Esophagus muscularis mucosa (tissue), 4 donors: ENCODE results near the gene THAP10. TPM values are rescaled to one million over a fixed set of nuclear protein-coding genes. Genes with fewer than 3 reads are reported as not detected.
"Not testable (repeated sequence)": the region's sequence is repeated elsewhere in the genome, so short reads cannot be mapped to it uniquely, and the experiment has no call there.

ENCODE experiments used
- DNase-seq: peaks from one replicate; pipeline ENCODE4 v3.0.0-alpha.2; 2017; ENCODE audit errors: extremely low spot score
- H3K27ac ChIP-seq, 4 donors: fragments of 200-600 bp; sonication (generic); replicated peaks in 1 of 4; 1 replicate in 3 of 4; 2 replicates in 1 of 4; pipeline ENCODE4 v1.5.1; 2016 to 2019; ENCODE audit warnings: mild to moderate bottlenecking in 1 of 4
- H3K27me3 ChIP-seq, 4 donors: fragments of 200-600 bp; sonication (generic); one replicate each; pipeline versions ENCODE4 v1.5.1 to v1.6.0; 2016 to 2019
- H3K36me3 ChIP-seq, 4 donors: fragments of 200-600 bp; sonication (generic); one replicate each; pipeline ENCODE4 v1.5.1; 2016 to 2019
- H3K4me1 ChIP-seq, 4 donors: fragments of 200-600 bp; sonication (generic); one replicate each; pipeline ENCODE4 v1.5.1; 2016 to 2019
- H3K4me3 ChIP-seq, 4 donors: fragments of 200-600 bp; sonication (generic); 1 replicate in 2 of 4; 2 replicates in 2 of 4; pipeline ENCODE4 v1.5.1; 2016 to 2019; ENCODE audit warnings: mild to moderate bottlenecking in 4 of 4, moderate library complexity in 1 of 4
- H3K9me3 ChIP-seq, 4 donors: fragments of 200-600 bp; sonication (generic); 1 replicate in 3 of 4; 2 replicates in 1 of 4; pipeline ENCODE4 v1.5.1; 2016 to 2019
- EP300 ChIP-seq: sonication (generic); formaldehyde crosslinking; IDR thresholded peaks from one replicate; pipeline ENCODE4 v1.6.1; 2017; ENCODE audit warnings: antibody characterized with exemption
- POLR2A ChIP-seq: fragments of 450-650 bp; IDR thresholded peaks from one replicate; pipeline ENCODE4 v1.6.1; 2017; ENCODE audit warnings: antibody characterized with exemption, moderate library complexity, mild to moderate bottlenecking, low read depth
- POLR2AphosphoS5 ChIP-seq, 2 donors: sonication (generic); formaldehyde crosslinking; IDR thresholded peaks; one replicate each; pipeline ENCODE4 v1.6.1; 2017; ENCODE audit warnings: antibody characterized with exemption in 2 of 2
- WGBS: methylation state at CpG from one replicate; pipeline ENCODE4 v1.1.5; 2018; 5-methylcytosine and 5-hydroxymethylcytosine counted together
- intact Hi-C: fragments of 100-400 bp; cut with DNase I; formaldehyde crosslinking; loops from one replicate; pipeline ENCODE4 v1.15.1; 2023
- total RNA-seq, 4 donors: library from RNA; depleted of rRNA; stranded (reverse); fragments of >200 nt; gene quantifications; one replicate each; pipeline versions ENCODE4 v1.1.0 to v1.2.1, GENCODE V29; 2016
- TF ChIP-seq, protein P1 (sequence below), 3 experiments: fragments of 200-600 bp in 2 of 3; fragments of 450-650 bp in 1 of 3; sonication (generic) in 2 of 3; IDR thresholded peaks; one replicate each; pipeline ENCODE4 v1.5.1; 2017 to 2019; ENCODE audit warnings: antibody characterized with exemption in 3 of 3, mild to moderate bottlenecking in 2 of 3, moderate library complexity in 1 of 3

THAP10 gene
- total RNA-seq, 4 donors from 2014 or later, result 1.3 to 3.4 (median 2.5) TPM

GRCh38 chr15:70866982-70867641 lies 25.1 kb downstream of the THAP10 start:
- Histone ChIP-seq H3K27me3 (no peaks in the 10 kb centered on the region), H3K9me3 (no peaks in the 10 kb centered on the region), H3K36me3 (no peaks in the 10 kb centered on the region), H3K4me1 (peaks cover 11 to 42% (median 38%) of the 10 kb centered on the region in 4 donors), H3K27ac (peak overlapping the region; percentile 44 to 65 (median 54)), H3K4me3 (no peak overlapping the region)
- DNase-seq, result no peak
- intact Hi-C loops, result no loop called here
- TF ChIP-seq POLR2AphosphoS5 (IDR thresholded peaks at IDR 0.05), result no peak
- WGBS, result 75% methylated on average over 5 of the region's 5 CpGs

DNA sequence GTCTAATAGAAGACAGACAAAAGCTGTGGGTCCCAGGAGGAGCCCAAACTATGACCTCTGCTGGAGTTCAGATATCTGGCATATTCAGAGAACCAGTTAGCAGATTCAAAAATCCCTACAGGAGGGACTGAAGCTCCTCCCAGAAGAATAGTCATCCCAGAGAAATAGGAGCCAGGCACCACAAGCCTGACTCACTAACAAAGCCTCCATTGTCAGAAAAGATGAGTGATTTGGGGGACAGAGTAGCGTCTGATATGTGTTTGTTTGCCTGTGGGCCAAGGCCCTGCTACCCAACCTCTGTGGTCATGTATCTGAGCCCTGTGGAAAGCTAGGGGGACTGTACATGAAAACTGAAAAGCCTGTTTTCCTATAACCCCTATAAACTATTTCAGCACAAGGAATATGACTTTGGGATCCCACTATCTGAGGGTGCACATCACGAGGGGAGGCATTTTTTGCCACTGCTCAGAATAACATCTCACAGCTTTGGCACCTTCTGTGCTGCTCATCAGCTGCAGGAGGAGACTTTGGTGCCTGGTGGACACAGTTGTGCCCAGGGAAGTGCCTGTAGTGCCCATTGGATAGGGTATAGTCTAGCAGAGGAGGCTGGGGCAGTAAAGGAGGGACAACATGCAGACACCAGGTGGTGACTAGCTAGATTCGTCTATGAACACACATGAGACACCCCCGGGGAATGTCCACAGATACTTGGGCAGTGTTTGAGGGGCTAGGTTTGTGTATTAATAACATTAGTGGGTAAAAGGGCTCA lies 28.6 kb downstream of the THAP10 start:
- intact Hi-C loops, result no loop called here
- peak overlapping the region in 3 of 4 donors; percentile 15 to 26 (median 26) for H3K27ac ChIP-seq

DNA sequence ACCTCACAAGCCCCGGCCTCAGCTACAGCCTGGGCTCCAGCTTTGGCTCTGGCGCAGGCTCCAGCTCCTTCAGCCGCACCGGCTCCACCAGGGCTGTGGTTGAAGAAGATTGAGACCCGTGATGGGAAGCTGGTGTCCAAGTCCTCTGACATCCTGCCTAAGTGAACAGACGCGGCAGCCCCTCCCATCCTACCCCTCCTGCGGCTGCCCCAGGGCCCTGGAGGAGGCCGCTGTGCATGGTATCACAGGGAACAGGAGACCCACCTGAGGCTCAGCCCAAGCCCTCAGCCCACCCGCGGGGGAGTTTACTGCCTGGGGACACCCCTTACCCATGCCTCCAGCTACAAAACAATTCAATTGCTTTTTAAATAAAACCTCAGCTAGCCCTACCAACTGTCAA lies 32.2 kb downstream of the THAP10 start:
- Histone ChIP-seq H3K36me3 (no peaks in the 10 kb centered on the region), H3K4me1 (peaks cover 20 to 42% (median 29%) of the 10 kb centered on the region in 4 donors), H3K27ac (no peak overlapping the region), H3K27me3 (no peaks in the 10 kb centered on the region), H3K9me3 (no peaks in the 10 kb centered on the region), H3K4me3 (no peak overlapping the region)
- TF ChIP-seq POLR2AphosphoS5 (IDR thresholded peaks at IDR 0.05) (no peak), POLR2A (no peak), EP300 (no peak)
- TF ChIP-seq, protein P1, sequence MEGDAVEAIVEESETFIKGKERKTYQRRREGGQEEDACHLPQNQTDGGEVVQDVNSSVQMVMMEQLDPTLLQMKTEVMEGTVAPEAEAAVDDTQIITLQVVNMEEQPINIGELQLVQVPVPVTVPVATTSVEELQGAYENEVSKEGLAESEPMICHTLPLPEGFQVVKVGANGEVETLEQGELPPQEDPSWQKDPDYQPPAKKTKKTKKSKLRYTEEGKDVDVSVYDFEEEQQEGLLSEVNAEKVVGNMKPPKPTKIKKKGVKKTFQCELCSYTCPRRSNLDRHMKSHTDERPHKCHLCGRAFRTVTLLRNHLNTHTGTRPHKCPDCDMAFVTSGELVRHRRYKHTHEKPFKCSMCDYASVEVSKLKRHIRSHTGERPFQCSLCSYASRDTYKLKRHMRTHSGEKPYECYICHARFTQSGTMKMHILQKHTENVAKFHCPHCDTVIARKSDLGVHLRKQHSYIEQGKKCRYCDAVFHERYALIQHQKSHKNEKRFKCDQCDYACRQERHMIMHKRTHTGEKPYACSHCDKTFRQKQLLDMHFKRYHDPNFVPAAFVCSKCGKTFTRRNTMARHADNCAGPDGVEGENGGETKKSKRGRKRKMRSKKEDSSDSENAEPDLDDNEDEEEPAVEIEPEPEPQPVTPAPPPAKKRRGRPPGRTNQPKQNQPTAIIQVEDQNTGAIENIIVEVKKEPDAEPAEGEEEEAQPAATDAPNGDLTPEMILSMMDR (IDR thresholded peaks at IDR 0.05), result no peak
- WGBS, result 98% methylated on average over 7 of the region's 11 CpGs
- intact Hi-C loops, result no loop called here
- no peak for DNase-seq

More for the DNA sequence above, 28.6 kb downstream of the THAP10 start:
- no peaks in the 10 kb centered on the region for H3K27me3 ChIP-seq
- 74% methylated on average over 3 of the region's 4 CpGs for WGBS
- H3K4me1 ChIP-seq, result peaks cover 5 to 28% (median 20%) of the 10 kb centered on the region in 4 donors
- no peak overlapping the region for H3K4me3 ChIP-seq
- H3K36me3 ChIP-seq, result no peaks in the 10 kb centered on the region
- TF ChIP-seq POLR2AphosphoS5 (IDR thresholded peaks at IDR 0.05) (no peak), POLR2A (no peak), EP300 (no peak)
- TF ChIP-seq, protein P1 (IDR thresholded peaks at IDR 0.05), result no peak
- H3K9me3 ChIP-seq, result no peaks in the 10 kb centered on the region
- no peak for DNase-seq

DNA sequence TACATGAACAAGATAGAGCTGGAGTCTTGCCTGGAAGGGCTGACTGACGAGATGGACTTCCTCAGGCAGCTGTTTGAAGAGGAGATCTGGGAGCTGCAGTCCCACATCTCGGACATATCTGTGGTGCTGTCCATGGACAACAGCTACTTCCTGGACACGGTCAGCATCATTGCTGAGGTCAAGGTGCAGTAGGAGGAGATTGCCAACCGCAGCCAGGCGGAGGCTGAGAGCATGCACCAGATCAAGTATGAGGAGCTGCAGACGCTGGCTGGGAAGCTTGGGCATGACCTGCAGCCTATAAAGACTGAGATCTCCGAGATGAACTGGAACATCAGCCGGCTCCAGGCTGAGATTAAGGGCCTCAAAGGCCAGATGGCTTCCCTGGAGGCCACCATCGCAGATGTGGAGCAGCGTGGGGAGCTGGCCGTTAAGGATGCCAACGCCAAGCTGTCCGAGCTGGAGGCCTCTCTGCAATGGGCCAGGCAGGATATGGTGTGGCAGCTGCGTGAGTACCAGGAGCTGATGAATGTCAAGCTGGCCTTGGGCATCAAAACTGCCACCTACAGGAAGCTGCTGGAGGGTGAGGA lies 32.8 kb downstream of the THAP10 start:
- WGBS, result 91% methylated on average over 14 of the region's 14 CpGs
- no peaks in the 10 kb centered on the region for H3K9me3 ChIP-seq
- intact Hi-C loops, result no loop called here
- H3K4me3 ChIP-seq, result no peak overlapping the region
- H3K27me3 ChIP-seq, result no peaks in the 10 kb centered on the region
- peaks cover 26 to 48% (median 35%) of the 10 kb centered on the region in 4 donors for H3K4me1 ChIP-seq
- no peak overlapping the region for H3K27ac ChIP-seq
- no peaks in the 10 kb centered on the region for H3K36me3 ChIP-seq
- TF ChIP-seq POLR2AphosphoS5 (IDR thresholded peaks at IDR 0.05), result no peak
- no peak for TF ChIP-seq POLR2A
- TF ChIP-seq, protein P1 (IDR thresholded peaks at IDR 0.05), result no peak
- TF ChIP-seq EP300, result no peak
- DNase-seq, result no peak

DNA sequence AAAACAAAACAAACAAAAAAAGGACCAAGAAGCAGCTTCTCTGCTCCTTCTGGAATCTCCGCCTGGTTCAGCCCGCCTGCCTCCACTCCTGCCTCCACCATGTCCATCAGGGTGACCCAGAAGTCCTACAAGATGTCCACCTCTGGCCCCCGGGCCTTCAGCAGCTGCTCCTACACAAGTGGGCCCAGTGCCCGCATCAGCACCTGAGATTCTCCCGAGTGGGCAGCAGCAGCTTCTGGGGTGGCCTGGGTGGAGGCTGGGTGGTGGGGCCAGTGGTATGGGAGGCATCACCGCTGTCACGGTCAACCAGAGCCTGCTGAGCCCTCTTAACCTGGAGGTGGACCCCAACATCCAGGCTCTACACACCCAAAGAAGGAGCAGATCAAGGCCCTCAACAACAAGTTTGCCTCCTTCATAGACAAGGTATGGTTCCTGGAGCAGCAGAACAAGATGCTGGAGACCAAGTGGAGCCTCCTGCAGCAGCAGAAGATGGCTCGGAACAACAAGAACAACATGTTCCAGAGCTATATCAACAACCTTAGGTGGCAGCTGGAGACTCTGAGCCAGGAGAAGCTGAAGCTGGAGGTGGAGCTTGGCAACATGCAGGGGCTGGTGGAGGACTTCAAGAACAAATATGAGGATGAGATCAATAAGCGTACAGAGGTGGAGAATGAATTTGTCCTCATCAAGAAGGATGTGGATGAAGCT lies 33.5 kb downstream of the THAP10 start:
- peaks cover 28 to 49% (median 38%) of the 10 kb centered on the region in 4 donors for H3K4me1 ChIP-seq
- H3K27me3 ChIP-seq, DNase-seq, intact Hi-C loops, H3K27ac ChIP-seq, H3K9me3 ChIP-seq, H3K4me3 ChIP-seq, H3K36me3 ChIP-seq: not testable (repeated sequence)
- 88% methylated on average over 7 of the region's 9 CpGs for WGBS
